ENCODE measurements around the gene B3GNT4.
"Not testable (repeated sequence)": the region's sequence is repeated elsewhere in the genome, so short reads cannot be mapped to it uniquely, and the experiment has no call there.

Gene B3GNT4

DNA sequence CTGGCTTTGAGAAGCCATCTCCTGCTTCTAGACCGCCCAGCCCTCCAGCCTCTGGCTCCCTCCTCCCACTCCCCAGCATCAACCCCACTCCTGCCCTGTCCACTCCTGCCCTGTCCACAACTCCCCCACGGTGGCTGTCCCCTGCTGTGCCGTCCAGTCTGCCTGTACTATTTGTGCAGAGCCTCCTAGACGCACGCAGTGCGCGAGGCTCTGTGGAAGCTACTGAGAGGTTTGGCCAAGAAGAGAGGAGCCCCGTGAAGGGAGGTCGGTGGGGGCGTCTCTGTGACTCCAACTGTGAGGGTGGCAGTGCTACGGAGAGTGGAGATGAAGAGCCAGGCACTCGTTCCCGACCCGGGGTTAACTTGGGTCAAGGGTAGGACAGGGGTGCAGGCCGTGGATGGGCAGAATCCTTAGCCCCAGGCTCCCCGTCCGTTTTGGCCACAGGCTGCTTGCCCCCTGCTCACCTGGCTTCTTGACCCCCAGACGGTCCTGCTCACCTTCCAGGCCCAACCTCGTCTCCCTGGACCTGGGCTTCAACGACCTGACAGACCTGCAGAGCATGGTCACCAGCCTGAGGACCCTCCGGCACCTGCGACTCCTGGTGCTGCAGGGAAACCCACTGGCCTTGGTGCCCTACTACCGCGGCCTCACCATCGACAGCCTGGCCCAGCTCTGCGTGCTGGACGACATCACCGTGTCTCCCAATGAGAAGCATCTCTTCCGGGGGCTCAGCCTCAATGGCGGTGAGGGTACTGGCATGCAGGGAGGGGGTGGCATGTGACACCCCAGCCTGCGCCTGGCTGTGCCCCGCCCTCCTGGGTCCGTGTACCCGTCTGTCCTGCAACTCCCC is 13.7 kb upstream of the B3GNT4 start:
- no peak for DNase-seq

- peak; percentile 81 for DNase-seq
These were observed 12.5 kb upstream of the B3GNT4 start for GRCh38 chr12:122190842-122191668.

DNA sequence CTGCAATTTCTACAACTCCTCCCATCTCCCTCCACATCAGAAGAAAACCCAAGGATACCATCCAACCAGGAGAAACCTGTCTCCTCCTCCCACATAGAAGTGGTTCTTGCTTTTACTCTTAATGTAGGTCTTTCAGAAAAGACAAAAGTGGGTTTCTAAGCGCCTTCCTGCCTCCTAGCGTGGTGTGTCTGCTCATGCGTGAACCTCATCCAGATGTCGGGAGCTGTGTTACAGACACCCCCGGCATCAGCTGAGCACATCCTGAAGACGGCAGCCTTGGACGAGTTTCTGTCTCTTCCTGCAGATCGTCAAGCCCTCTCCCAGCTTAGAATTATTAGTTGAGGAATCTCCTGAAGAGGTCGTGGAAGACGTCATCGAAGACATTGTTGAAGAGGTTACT is 11.1 kb upstream of the B3GNT4 start:
- no peak for DNase-seq

DNA sequence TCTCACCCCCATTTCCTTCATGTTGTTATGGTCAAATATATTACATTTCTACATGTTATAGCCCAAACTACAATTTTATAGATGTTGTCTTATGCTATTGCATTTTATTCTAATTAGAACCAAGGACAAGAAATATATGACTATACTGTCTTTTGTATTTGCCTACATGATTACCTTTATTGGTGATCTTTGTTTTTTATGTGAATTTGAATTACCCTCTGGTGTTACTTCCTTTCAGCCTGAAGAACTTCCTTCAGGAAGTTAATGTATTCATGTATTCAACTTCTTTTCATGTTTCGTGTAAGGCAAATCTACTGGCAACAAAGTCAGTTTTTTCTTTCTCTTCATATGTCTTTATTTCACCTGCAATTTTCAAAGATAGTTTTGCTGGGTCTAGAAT is 8.7 kb upstream of the B3GNT4 start:
- no peak for DNase-seq

- DNase-seq, result no peak
These were observed 8.1 kb upstream of the B3GNT4 start for GRCh38 chr12:122195405-122195804.

GRCh38 chr12:122197612-122197966 is 5.9 kb upstream of the B3GNT4 start:
- no peak for DNase-seq

- DNase-seq, result no peak
These were observed 3.8 kb upstream of the B3GNT4 start for GRCh38 chr12:122199484-122200355.

DNA sequence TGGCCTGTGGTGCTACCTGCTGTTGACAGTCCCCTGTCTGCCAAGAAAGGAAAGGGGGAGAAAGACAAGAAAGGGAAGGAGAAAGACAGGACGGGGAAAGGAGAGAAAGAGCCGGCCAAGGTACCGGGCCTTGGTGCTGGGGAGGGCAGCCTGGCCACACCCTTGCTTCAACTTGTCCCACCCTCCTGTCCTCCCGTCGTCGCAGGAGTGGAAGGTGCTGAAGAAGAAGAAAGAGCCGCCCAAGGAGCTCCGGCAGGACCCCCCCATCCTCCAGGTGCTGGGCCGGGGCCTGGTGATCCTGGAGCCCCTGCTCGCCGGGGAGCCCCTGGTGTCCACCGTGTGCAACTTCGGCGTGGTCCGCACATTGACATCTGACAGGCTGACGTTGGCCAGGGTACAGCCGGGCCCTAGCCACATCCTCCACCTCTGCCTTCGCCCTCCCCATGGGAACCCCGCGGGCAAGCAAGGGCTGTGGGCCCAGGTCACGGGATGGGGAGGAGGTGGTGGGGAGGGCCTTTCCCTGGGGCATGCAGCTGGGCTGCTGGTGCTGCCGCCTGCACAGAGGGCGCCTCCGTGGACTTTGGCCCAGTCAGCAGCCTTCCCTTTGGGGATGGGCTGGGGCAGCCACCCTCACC is 2.9 kb upstream of the B3GNT4 start:
- no peak for DNase-seq

- DNase-seq, result no peak
These were observed 2.1 kb upstream of the B3GNT4 start for GRCh38 chr12:122201381-122201780.

DNA sequence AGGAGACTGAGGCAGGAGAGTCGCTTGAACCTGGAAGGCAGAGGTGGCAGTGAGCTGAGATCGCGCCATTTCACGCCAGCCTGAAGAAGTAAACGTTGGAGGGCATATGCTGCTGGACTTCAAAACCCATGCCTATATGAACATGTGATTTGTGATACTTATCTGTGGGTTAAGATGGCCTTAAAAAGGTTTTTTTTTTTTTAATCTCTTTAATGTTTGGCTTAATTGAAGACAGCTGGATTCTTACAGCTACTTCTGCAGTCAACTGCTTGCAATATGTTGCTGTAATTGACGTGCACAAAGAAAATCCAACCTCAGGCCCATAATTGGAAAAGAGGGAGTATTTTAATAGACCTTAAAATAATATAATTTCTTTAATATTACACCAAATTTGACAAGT is 1.5 kb upstream of the B3GNT4 start:
- DNase-seq, result no peak

DNA sequence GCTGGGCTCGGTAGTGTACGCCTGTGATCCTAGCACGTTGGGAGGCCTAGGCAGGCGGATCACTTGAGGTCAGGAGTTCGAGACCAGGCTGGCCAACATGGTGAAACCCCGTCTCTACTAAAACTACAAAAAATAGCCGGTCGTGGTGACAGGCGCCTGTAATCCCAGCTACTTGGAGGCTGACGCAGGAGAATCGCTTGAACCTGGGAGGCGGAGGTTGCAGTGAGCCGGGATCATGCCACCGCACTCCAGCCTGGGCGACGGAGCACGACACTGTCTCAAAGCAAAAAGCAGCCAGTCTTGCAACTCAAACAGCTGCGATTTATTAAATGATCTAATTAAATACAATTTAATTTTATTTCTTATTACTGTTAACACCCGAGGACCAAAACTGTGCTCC is 698 bp upstream of the B3GNT4 start:
- DNase-seq, result not testable (repeated sequence)

DNA sequence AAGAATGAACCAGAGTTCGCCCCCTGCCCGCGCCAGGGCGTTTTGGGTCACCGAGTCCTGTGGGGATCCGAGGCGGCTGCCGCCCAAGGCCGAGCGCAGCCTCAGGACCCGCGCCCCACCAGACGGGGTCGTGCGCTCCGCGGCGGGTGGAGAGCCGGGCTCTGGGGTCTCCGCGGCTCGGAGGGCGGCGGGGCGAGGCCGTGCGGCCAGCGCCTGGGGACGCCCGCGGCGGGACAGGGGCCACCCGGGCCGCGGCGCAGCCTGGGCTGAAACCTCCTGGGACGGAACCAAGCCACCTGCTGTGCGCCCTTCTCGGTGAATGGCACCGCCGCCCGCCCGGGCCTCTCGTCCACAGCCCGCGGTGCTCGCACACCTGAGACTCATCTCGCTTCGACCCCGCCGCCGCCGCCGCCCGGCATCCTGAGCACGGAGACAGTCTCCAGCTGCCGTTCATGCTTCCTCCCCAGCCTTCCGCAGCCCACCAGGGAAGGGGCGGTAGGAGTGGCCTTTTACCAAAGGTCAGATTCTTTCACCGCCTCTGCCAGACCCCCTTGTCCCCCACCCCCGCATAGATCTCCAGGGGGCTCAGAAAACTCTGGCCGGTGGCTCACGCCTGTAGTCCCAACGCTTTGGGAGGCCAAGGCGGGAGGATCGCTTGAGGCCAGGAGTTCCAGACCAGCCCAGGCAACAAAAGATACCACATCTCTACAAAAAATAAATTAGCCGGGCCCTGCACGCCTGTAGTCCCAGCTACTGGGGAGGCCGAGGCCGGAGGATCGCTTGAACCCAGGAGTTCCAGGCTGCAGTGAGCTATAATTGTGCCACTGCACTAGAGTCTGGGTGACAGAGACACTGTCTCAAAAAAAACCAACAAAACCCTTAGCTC is 901 bp downstream of the B3GNT4 start:
- peak; percentile 70 for DNase-seq

GRCh38 chr12:122205053-122205925 is 1.8 kb downstream of the B3GNT4 start:
- no peak for DNase-seq

- no peak for DNase-seq
These were observed 2.8 kb downstream of the B3GNT4 start for GRCh38 chr12:122206111-122206881.

DNA sequence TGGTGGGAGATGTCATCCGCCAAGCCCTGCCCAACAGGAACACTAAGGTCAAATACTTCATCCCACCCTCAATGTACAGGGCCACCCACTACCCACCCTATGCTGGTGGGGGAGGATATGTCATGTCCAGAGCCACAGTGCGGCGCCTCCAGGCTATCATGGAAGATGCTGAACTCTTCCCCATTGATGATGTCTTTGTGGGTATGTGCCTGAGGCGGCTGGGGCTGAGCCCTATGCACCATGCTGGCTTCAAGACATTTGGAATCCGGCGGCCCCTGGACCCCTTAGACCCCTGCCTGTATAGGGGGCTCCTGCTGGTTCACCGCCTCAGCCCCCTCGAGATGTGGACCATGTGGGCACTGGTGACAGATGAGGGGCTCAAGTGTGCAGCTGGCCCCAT is 3.5 kb downstream of the B3GNT4 start:
- no peak for DNase-seq

- DNase-seq, result no peak
These were observed 3.9 kb downstream of the B3GNT4 start for GRCh38 chr12:122207391-122207790.

DNA sequence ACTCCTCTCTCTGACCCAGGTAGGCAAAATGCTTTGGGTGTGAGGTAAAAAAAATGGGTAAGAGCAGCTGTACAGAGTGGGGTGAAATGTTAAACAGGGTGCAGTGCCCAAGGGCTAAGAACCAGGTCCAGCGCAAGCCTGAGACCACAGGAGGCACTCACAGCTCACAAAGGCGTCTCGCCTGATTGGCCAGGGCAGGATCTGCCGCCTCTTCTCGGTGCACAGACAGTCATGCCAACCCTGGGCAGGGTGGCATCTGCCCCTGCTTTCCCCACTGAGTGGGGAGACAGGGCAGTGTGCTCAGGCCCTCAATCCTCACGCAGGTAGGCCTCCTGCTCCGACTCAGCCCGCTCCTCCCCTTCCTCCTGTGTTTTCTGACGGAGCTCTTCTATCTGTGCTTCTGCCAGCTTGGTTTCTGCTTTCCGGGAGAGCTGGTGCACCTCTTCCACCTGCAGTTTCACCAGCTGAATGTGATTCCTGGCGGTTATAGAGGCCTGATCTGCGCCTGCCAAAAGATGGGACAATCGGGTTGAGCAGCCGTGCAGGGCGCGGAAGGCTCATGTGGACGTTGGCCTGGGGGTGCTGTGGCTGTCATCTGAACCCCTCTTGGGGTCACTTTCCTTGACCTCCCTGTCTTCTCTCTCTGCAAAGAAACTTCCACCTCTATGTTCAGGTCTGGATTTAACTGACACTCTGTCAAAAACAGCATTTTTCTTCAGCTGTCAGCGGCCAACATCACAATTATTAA is 4.7 kb downstream of the B3GNT4 start:
- DNase-seq, result no peak

DNA sequence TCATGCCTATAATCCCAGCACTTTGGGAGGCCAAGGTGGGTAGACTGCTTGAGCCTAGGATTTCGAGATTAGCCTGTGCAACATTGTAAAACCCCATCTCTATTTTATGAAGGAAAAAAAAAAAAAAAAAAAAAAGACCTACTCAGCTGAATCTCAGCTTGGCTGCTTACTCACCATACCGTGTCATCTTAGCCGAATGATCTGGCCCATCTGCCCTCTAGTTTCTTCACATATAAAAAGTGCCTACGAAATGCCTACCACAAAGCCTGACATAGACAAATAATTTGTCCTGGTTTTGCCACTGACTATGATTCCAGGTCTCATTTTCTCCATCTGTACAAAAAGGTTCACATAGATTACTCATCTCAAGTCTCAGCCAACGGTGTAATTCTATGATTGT is 12.3 kb downstream of the B3GNT4 start:
- DNase-seq, result no peak

DNA sequence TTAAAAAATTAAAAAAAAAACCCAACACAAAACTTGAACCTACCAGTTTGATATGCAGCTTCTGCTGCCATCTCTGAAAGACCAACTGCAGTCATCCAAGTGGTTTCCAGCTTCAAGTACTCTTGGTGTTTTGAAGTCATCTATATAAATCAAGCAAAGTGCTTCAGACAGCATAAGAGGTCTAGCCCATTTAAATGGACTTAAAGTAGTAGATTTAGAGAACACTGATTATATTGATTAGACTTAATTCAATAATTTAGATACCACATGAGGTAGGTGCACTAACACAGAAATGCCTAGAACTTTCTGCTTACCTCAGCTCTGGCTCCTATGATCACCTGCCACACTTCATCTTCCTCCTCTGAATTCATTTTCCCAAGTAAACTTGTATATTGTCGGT is 12.9 kb downstream of the B3GNT4 start:
- no peak for DNase-seq

Data from activated CD8-positive, alpha-beta memory T cell treated with anti-CD3 and anti-CD28 coated beads, Interleukin-2, amount 50 U/mL, for 48 hours (primary cell).